BLaER1 treated with 17β-estradiol and CSF1 and Interleukin-3, amounts not matched to agents 10 nM and 100 nM (cell line): ENCODE measurements around the gene ITGA7.

Source experiments
- H3K27ac ChIP-seq, 11 experiments: shearing (Covaris generic); formaldehyde crosslinking; 2 replicates each; pipeline ENCODE4 v1.8.1; 2022
- H3K27me3 ChIP-seq, 11 experiments: shearing (Covaris generic); formaldehyde crosslinking; 2 replicates each; pipeline ENCODE4 v1.8.1; 2022
- H3K36me3 ChIP-seq, 11 experiments: shearing (Covaris generic); formaldehyde crosslinking; 2 replicates each; pipeline ENCODE4 v1.8.1; 2022
- H3K4me1 ChIP-seq, 10 experiments: shearing (Covaris generic); formaldehyde crosslinking; 2 replicates each; pipeline ENCODE4 v1.8.1; 2022
- H3K4me2 ChIP-seq, 11 experiments: shearing (Covaris generic); formaldehyde crosslinking; 2 replicates each; pipeline ENCODE4 v1.8.1; 2022
- H3K4me3 ChIP-seq, 10 experiments: shearing (Covaris generic); formaldehyde crosslinking; 2 replicates each; pipeline ENCODE4 v1.8.1; 2022
- H3K9ac ChIP-seq, 11 experiments: shearing (Covaris generic); formaldehyde crosslinking; 2 replicates each; pipeline ENCODE4 v1.8.1; 2022
- H3K9me3 ChIP-seq, 11 experiments: shearing (Covaris generic); formaldehyde crosslinking; replicated peaks in 1 of 11; 2 replicates each; pipeline ENCODE4 v1.8.1; 2022
- H4K20me1 ChIP-seq, 11 experiments: shearing (Covaris generic); formaldehyde crosslinking; 2 replicates each; pipeline ENCODE4 v1.8.1; 2022
- Cebpa-rat ChIP-seq, 11 experiments: shearing (Covaris generic); IDR thresholded peaks; 2 replicates each; pipeline ENCODE4 v1.8.1; 2022

Gene ITGA7

GRCh38 chr12:55707841-55708694 is at the start of gene ITGA7:
TSS of gene ITGA7 (minus strand) at chr12:55707904. CDS start at chr12:55707682, 222 bp downstream.
- Histone ChIP-seq H3K9me3 (no peaks in the 10 kb centered on the region), H3K4me3 (peak within 1 kb of the TSS; percentile 38 to 69 (median 56)), H3K9ac (peak within 1 kb of the TSS in 9 of 11 experiments; percentile 17 to 70 (median 53); a peak in 14 of 22 replicates), H3K36me3 (no peaks in the 10 kb centered on the region), H3K27me3 (peaks cover 13 to 51% (median 14%) of the 10 kb centered on the region in 11 experiments), H3K27ac (0 out of 22 replicates have a peak within 1 kb of the TSS, but pooled peaks of 1 of the 11 experiments have one; percentile 18), H4K20me1 (peaks cover 0 to 8% (median 0%) of the 10 kb centered on the region in 11 experiments; a peak in 2 of 22 replicates), H3K4me1 (peaks cover 23 to 45% (median 40%) of the 10 kb centered on the region in 10 experiments), H3K4me2 (peak within 1 kb of the TSS; percentile 79 to 98 (median 95))
- no peak for TF ChIP-seq Cebpa-rat (IDR thresholded peaks at IDR 0.05)

GRCh38 chr12:55755246-55755645 is 47.5 kb upstream of the ITGA7 start:
- H3K36me3 ChIP-seq, result peaks cover 98 to 100% (median 100%) of the 10 kb centered on the region in 11 experiments

GRCh38 chr12:55748230-55748993 is 40.7 kb upstream of the ITGA7 start:
- H3K27me3 ChIP-seq, result no peaks in the 10 kb centered on the region
- H3K9me3 ChIP-seq, result no peaks in the 10 kb centered on the region
- peaks cover 0 to 66% (median 40%) of the 10 kb centered on the region in 11 experiments; a peak in 16 of 22 replicates for H4K20me1 ChIP-seq
- TF ChIP-seq Cebpa-rat (IDR thresholded peaks at IDR 0.05), result no peak
- H3K4me2 ChIP-seq, result peak overlapping the region in 6 of 11 experiments; percentile 3 to 100 (median 98); a peak in 4 of 22 replicates
- no peak overlapping the region for H3K4me3 ChIP-seq
- no peak overlapping the region for H3K9ac ChIP-seq
- peaks cover 37 to 68% (median 64%) of the 10 kb centered on the region in 11 experiments for H3K36me3 ChIP-seq
- no peak overlapping the region for H3K27ac ChIP-seq
- H3K4me1 ChIP-seq, result peaks cover 27 to 44% (median 38%) of the 10 kb centered on the region in 10 experiments

More at GRCh38 chr12:55755246-55755645, 47.5 kb upstream of the ITGA7 start:
- Histone ChIP-seq H3K4me3 (no peak overlapping the region), H3K9me3 (peaks cover 0 to 9% (median 0%) of the 10 kb centered on the region in 11 experiments; a peak in 1 of 22 replicates), H3K27ac (no peak overlapping the region), H3K4me2 (no peak overlapping the region), H4K20me1 (peaks cover 5 to 53% (median 15%) of the 10 kb centered on the region in 11 experiments; a peak in 11 of 22 replicates), H3K27me3 (no peaks in the 10 kb centered on the region), H3K9ac (no peak overlapping the region), H3K4me1 (peaks cover 0 to 9% (median 0%) of the 10 kb centered on the region in 10 experiments; a peak in 2 of 20 replicates)
- TF ChIP-seq Cebpa-rat (IDR thresholded peaks at IDR 0.05), result no peak

GRCh38 chr12:55746913-55747231 is 39.2 kb upstream of the ITGA7 start:
- peak overlapping the region in 3 of 11 experiments; percentile 51 to 64 (median 59); a peak in 1 of 22 replicates for H3K27ac ChIP-seq

GRCh38 chr12:55746174-55746912 is 38.6 kb upstream of the ITGA7 start:
- no peaks in the 10 kb centered on the region for H3K9me3 ChIP-seq
- H3K36me3 ChIP-seq, result peaks cover 16 to 47% (median 44%) of the 10 kb centered on the region in 11 experiments
- H3K9ac ChIP-seq, result peak overlapping the region in 8 of 11 experiments; percentile 48 to 87 (median 66); a peak in 15 of 22 replicates
- no peaks in the 10 kb centered on the region for H3K27me3 ChIP-seq
- peak overlapping the region in 5 of 10 experiments; percentile 82 to 94 (median 86); a peak in 10 of 20 replicates for H3K4me3 ChIP-seq
- H3K27ac ChIP-seq, result peak overlapping the region in 8 of 11 experiments; percentile 30 to 64 (median 55); a peak in 11 of 22 replicates
- peaks cover 0 to 50% (median 40%) of the 10 kb centered on the region in 11 experiments; a peak in 16 of 22 replicates for H4K20me1 ChIP-seq
- TF ChIP-seq Cebpa-rat (IDR thresholded peaks at IDR 0.05), result no peak
- peak overlapping the region; percentile 1 to 100 (median 97); a peak in 20 of 22 replicates for H3K4me2 ChIP-seq
- H3K4me1 ChIP-seq, result peaks cover 37 to 53% (median 45%) of the 10 kb centered on the region in 10 experiments

More at GRCh38 chr12:55746913-55747231, 39.2 kb upstream of the ITGA7 start:
- Histone ChIP-seq H4K20me1 (peaks cover 0 to 55% (median 40%) of the 10 kb centered on the region in 11 experiments; a peak in 16 of 22 replicates), H3K4me2 (peak overlapping the region; percentile 16 to 100 (median 97); a peak in 19 of 22 replicates), H3K4me1 (peaks cover 31 to 49% (median 43%) of the 10 kb centered on the region in 10 experiments), H3K27me3 (no peaks in the 10 kb centered on the region), H3K4me3 (peak overlapping the region in 1 of 10 experiments; percentile 85; a peak in 3 of 20 replicates), H3K9ac (peak overlapping the region in 3 of 11 experiments; percentile 71 to 85 (median 74); a peak in 1 of 22 replicates), H3K36me3 (peaks cover 22 to 52% (median 49%) of the 10 kb centered on the region in 11 experiments), H3K9me3 (no peaks in the 10 kb centered on the region)
- TF ChIP-seq Cebpa-rat (IDR thresholded peaks at IDR 0.05), result no peak

GRCh38 chr12:55745361-55746173 is 37.9 kb upstream of the ITGA7 start:
- Histone ChIP-seq H3K36me3 (peaks cover 11 to 39% (median 36%) of the 10 kb centered on the region in 11 experiments), H3K27me3 (no peaks in the 10 kb centered on the region), H3K27ac (peak overlapping the region in 9 of 11 experiments; percentile 9 to 81 (median 75); a peak in 15 of 22 replicates), H3K4me1 (peaks cover 42 to 54% (median 45%) of the 10 kb centered on the region in 10 experiments), H3K4me2 (peak overlapping the region; percentile 94 to 100 (median 99)), H3K4me3 (peak overlapping the region in 9 of 10 experiments; percentile 62 to 94 (median 85); a peak in 18 of 20 replicates), H3K9me3 (no peaks in the 10 kb centered on the region), H3K9ac (peak overlapping the region in 10 of 11 experiments; percentile 72 to 88 (median 83); a peak in 20 of 22 replicates), H4K20me1 (peaks cover 0 to 49% (median 39%) of the 10 kb centered on the region in 11 experiments; a peak in 16 of 22 replicates)
- no peak for TF ChIP-seq Cebpa-rat (IDR thresholded peaks at IDR 0.05)
